ENCODE measurements around the gene MYOM1. TPM values are rescaled to one million over a fixed set of nuclear protein-coding genes. Genes with fewer than 3 reads are reported as not detected.

MYOM1 gene
- total RNA-seq, 1 experiment from 2014 or later: 0.07 TPM

DNA sequence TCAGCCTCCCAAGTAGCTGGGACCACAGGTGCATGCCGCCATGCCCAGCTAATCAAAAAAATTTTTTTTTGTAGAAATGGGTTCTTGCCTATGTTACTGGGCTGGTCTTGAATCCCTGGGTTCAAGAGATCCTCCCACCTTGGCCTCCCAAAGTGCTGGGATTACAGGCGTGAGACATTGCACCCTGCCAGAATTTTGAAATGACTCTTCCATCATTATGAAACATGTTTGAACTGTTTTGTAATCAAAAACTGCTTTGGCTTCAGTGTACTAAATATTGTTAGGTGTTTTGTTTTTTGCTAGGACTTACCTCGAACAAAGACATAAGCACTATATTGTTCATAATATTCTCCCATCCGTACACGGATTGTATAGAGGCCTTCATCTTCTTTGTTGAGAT lies 55.8 kb downstream of the MYOM1 start:
- Histone ChIP-seq H3K27me3 (ENCODE audit: low read length) (no peaks in the 10 kb centered on the region), H3K36me3 (ENCODE audit: low read depth, low read length) (no peaks in the 10 kb centered on the region), H3K9me3 (ENCODE audit: low read length) (no peaks in the 10 kb centered on the region), H3K4me1 (ENCODE audit: insufficient read depth, low read length) (no peaks in the 10 kb centered on the region), H3F3A (ENCODE audit: low read length, unreplicated experiment) (no peaks in the 10 kb centered on the region), H4K20me1 (ENCODE audit: low read length) (no peaks in the 10 kb centered on the region), H2AFZ (ENCODE audit: low read length) (no peak overlapping the region), H3K9me2 (replicated peaks; ENCODE audit: low read length) (no peaks in the 10 kb centered on the region), H3K79me2 (ENCODE audit: low read length) (no peaks in the 10 kb centered on the region), H3K4me2 (ENCODE audit: low read length) (no peak overlapping the region), H3K4me3 (ENCODE audit: low read length) (no peak overlapping the region), H3K27ac (ENCODE audit: low read length) (no peak overlapping the region), H3K9ac (ENCODE audit: low read length) (no peak overlapping the region)
- TF ChIP-seq EZH2phosphoT487 (IDR thresholded peaks at IDR 0.05; ENCODE audit: borderline replicate concordance, low read length) (no peak), CTCF (conservative IDR thresholded peaks at IDR 0.05; ENCODE audit: low read depth, low read length) (no peak), EZH2 (IDR thresholded peaks at IDR 0.05; ENCODE audit: low read length, unreplicated experiment) (no peak)
- DNase-seq: no peak
- ChIA-PET CTCF (no interaction called here), POLR2A (ENCODE audit: unreplicated experiment) (no interaction called here)
- ATAC-seq: no peak
- no TSS peak for BruUV-seq (replicated peaks)
- intact Hi-C loops (cut with micrococcal nuclease): no loop called here

DNA sequence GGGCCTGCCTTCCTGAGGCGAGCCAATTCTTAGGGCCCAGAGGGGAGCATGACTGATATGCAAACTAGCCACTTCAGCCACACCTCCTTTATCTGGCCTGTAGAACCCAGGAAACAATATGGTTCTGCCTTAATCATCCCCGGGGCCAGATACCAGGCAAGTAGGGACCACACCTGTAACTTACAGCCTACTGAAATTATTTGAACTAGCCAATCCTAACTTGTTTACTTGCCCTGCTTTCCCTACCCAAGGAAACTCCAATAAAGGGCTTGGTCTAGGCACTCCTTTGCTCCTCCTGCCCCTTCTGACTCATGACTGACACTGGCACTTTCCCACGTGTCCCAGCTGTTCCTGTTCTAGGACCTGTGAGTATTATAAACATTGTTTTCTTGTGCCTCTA lies 57.6 kb downstream of the MYOM1 start:
- Histone ChIP-seq H3K27ac (ENCODE audit: low read length) (no peak overlapping the region), H2AFZ (ENCODE audit: low read length) (no peak overlapping the region), H3K9me3 (ENCODE audit: low read length) (no peaks in the 10 kb centered on the region), H3K4me1 (ENCODE audit: insufficient read depth, low read length) (no peaks in the 10 kb centered on the region), H3K4me3 (ENCODE audit: low read length) (no peak overlapping the region), H3K4me2 (ENCODE audit: low read length) (no peak overlapping the region), H3K79me2 (ENCODE audit: low read length) (no peaks in the 10 kb centered on the region), H4K20me1 (ENCODE audit: low read length) (no peaks in the 10 kb centered on the region), H3K9me2 (replicated peaks; ENCODE audit: low read length) (no peaks in the 10 kb centered on the region), H3F3A (ENCODE audit: low read length, unreplicated experiment) (no peaks in the 10 kb centered on the region), H3K27me3 (ENCODE audit: low read length) (no peaks in the 10 kb centered on the region), H3K9ac (ENCODE audit: low read length) (no peak overlapping the region), H3K36me3 (ENCODE audit: low read depth, low read length) (no peaks in the 10 kb centered on the region)
- no TSS peak for BruUV-seq (replicated peaks)
- peak; percentile 23 for DNase-seq
- TF ChIP-seq EZH2phosphoT487 (IDR thresholded peaks at IDR 0.05; ENCODE audit: borderline replicate concordance, low read length) (no peak), EZH2 (IDR thresholded peaks at IDR 0.05; ENCODE audit: low read length, unreplicated experiment) (no peak), CTCF (conservative IDR thresholded peaks at IDR 0.05; ENCODE audit: low read depth, low read length) (no peak)
- peak; percentile 61 for ATAC-seq
- ChIA-PET POLR2A (ENCODE audit: unreplicated experiment) (no interaction called here), CTCF (no interaction called here)
- intact Hi-C loops (cut with micrococcal nuclease): no loop called here

DNA sequence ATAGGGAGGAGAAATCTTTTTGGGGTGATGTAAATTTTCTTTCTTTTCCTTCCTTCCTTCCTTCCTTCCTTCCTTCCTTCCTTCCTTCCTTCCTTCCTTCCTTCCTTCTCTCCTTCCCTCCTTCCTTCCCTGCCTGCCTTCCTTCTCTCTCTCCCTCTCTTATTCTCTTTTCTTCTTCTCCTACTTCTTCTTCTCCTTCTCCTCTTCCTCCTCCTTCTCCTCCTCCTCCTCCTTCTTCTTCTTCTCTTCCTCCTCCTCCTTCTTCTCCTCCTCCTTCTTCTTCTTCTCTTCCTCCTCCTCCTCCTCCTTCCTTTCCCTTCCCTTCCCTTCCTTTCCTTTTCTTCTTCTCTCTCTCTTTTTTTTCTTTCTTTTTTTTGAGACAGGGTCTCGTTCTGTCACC lies 59.9 kb downstream of the MYOM1 start:
- Histone ChIP-seq H2AFZ (ENCODE audit: low read length) (no peak overlapping the region), H3K9ac (ENCODE audit: low read length) (no peak overlapping the region), H3K27me3 (ENCODE audit: low read length) (no peaks in the 10 kb centered on the region), H3F3A (ENCODE audit: low read length, unreplicated experiment) (no peaks in the 10 kb centered on the region), H3K36me3 (ENCODE audit: low read depth, low read length) (no peaks in the 10 kb centered on the region), H3K79me2 (ENCODE audit: low read length) (no peaks in the 10 kb centered on the region), H3K4me3 (ENCODE audit: low read length) (no peak overlapping the region), H3K9me2 (replicated peaks; ENCODE audit: low read length) (no peaks in the 10 kb centered on the region), H3K27ac (ENCODE audit: low read length) (no peak overlapping the region), H4K20me1 (ENCODE audit: low read length) (no peaks in the 10 kb centered on the region), H3K4me2 (ENCODE audit: low read length) (no peak overlapping the region), H3K4me1 (ENCODE audit: insufficient read depth, low read length) (no peaks in the 10 kb centered on the region), H3K9me3 (ENCODE audit: low read length) (no peaks in the 10 kb centered on the region)
- BruUV-seq (replicated peaks): no TSS peak
- DNase-seq (no peak), ATAC-seq (no peak)
- intact Hi-C loops (cut with micrococcal nuclease): no loop called here
- POLR2A ChIA-PET (ENCODE audit: unreplicated experiment): no interaction called here
- no peak for TF ChIP-seq EZH2phosphoT487 (IDR thresholded peaks at IDR 0.05; ENCODE audit: borderline replicate concordance, low read length)
- no peak for TF ChIP-seq EZH2 (IDR thresholded peaks at IDR 0.05; ENCODE audit: low read length, unreplicated experiment)
- TF ChIP-seq CTCF (conservative IDR thresholded peaks at IDR 0.05; ENCODE audit: low read depth, low read length): no peak
- CTCF ChIA-PET: no interaction called here
